A549 treated with GW870086 at 1 μM for 4 hours (cell line): ENCODE data around the gene PAEP. TPM values are rescaled to one million over a fixed set of nuclear protein-coding genes. Genes with fewer than 3 reads are reported as not detected.

Source experiments
- total RNA-seq: library from RNA; stranded (reverse); fragments of 200-300 nt; extraction: Qiagen RNA extraction; gene quantifications from 5 replicates; pipeline ENCODE4 v1.2.3, GENCODE V29; 2022; ENCODE audit warnings: low read depth

PAEP gene
- 0.41 to 0.47 TPM (median 0.45 TPM) in 4 of 5 replicates, not detected in the other for total RNA-seq

DNA sequence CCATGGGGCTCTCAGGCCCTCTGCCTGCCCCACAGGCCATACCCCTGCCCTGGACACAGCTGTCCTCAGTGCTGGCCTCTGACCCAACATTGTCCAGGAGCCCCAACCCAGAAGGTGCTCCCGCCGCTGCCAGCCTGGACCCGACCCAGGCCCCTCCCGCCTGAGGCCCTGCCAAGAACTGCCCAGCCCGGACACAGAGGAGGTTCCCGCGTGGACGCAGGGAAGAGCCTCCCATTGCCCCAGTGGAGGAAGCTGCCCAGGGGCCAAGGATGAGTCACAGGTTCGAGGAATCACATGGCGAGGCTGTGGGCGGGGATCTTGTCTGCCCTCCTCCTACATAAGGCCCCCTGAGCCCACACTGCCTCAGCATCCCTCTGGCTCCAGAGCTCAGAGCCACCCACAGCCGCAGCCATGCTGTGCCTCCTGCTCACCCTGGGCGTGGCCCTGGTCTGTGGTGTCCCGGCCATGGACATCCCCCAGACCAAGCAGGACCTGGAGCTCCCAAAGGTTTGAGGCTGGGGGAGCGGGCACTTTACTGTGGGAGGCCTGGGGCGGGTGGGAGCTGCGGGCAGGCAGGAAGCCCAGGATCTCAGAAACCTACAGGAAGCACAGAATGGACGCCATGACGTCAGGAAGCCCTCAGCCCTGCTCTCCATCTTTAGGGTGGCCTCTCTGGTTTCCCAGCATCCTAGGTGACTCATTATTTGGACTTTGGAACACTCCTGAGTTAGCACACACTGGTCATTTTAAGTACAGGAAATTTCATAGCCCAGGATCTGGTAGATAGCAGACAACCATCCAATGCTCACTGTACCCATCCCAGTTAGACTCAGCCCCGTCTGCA lies at the start of gene PAEP:
PAEP (plus strand) TSS at position 366 of the 844 bp plus-strand sequence.

GRCh38 chr9:135520916-135521607 lies 40.5 kb upstream of the PAEP start, which contains the start of gene LCN1:
TSS of gene LCN1 (plus strand) at chr9:135521440. CDS start at chr9:135521498, 58 bp downstream.

DNA sequence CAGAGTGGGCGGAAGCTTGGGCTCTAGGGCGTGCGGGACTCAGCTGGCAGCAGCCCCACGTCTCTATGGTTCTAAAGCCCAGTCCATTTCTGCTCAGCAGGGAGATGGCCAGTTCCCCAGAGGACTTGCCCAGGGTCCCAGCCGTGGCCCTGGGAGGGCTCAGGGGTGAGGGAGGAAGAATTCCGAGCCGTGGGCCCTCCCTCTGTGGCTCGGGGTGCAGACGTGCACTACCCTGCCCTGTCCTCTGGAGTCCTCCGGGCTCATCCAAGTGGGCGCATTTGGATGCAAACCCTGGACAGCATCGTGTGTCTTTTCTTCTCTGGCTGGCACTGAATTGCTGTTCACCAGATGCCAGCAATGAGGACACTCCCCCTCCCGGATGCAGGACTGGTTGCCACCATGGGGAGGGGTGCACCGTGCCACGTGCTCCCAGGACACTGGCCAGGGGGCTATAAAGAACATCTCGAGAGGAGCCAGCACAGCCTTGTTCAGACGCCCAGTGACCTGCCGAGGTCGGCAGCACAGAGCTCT lies 15.8 kb upstream of the PAEP start, which contains the start of gene OBP2A:
OBP2A (plus strand) TSS at position 481 of the 531 bp plus-strand sequence. CDS start 55 bp downstream, outside the sequence.

Other genes with a start within 250 kb of the PAEP start
- 14.8 to 19.9 TPM (median 19.3 TPM) in 5 replicates for gene PPP1R26, start 82.0 kb upstream of the PAEP start, total RNA-seq
- 107 to 141 TPM (median 131 TPM) in 5 replicates for gene MRPS2, start 61.1 kb upstream of the PAEP start, total RNA-seq
- 0.18 TPM in 1 of 5 replicates, not detected in the others for gene LCN1, start 40.3 kb upstream of the PAEP start, total RNA-seq
- not detected in 5 replicates for gene OBP2A, start 15.6 kb upstream of the PAEP start, total RNA-seq
- gene GLT6D1, start 77.8 kb downstream of the PAEP start, total RNA-seq = not detected in 5 replicates
- gene LCN9, start 101.6 kb downstream of the PAEP start, total RNA-seq = not detected in 5 replicates
- 0.10 TPM in 1 of 5 replicates, not detected in the others for gene SOHLH1, start 137.7 kb downstream of the PAEP start, total RNA-seq
- gene KCNT1, start 140.4 kb downstream of the PAEP start, total RNA-seq = 0.01 to 0.06 TPM (median 0.05 TPM) in 3 of 5 replicates, not detected in the others